Vagina (tissue), 2 donors: ENCODE results near the gene SLC49A3. TPM values are rescaled to one million over a fixed set of nuclear protein-coding genes. Genes with fewer than 3 reads are reported as not detected.

Experiments used
- DNase-seq, 2 donors: peaks; one replicate each; pipeline ENCODE4 v3.0.0-alpha.2; 2017; ENCODE audit errors: extremely low spot score in 2 of 2
- H3K27ac ChIP-seq: fragments of 200-600 bp; sonication (generic); one replicate; pipeline ENCODE4 v1.5.1; 2019
- H3K27me3 ChIP-seq: fragments of 200-600 bp; sonication (generic); one replicate; pipeline ENCODE4 v1.5.1; 2019
- H3K36me3 ChIP-seq, 2 donors: fragments of 200-600 bp; sonication (generic); one replicate each; pipeline ENCODE4 v1.5.1; 2017 to 2019
- H3K4me1 ChIP-seq: fragments of 200-600 bp; sonication (generic); one replicate; pipeline ENCODE4 v1.5.1; 2019
- H3K4me3 ChIP-seq, 2 donors: fragments of 200-600 bp; sonication (generic); 1 replicate in 1 of 2; 2 replicates in 1 of 2; pipeline ENCODE4 v1.5.1; 2016 to 2019
- H3K9me3 ChIP-seq: fragments of 200-600 bp; sonication (generic); one replicate; pipeline ENCODE4 v1.5.1; 2019
- CTCF ChIP-seq, 3 experiments: fragments of 450-650 bp in 2 of 3; fragments of 200-600 bp in 1 of 3; sonication (generic) in 1 of 3; IDR thresholded peaks; one replicate each; pipeline ENCODE4 v1.5.1; 2017 to 2019; ENCODE audit warnings: antibody characterized with exemption in 3 of 3, mild to moderate bottlenecking in 2 of 3, moderate library complexity in 2 of 3
- POLR2A ChIP-seq, 2 donors: fragments of 450-650 bp; IDR thresholded peaks; one replicate each; pipeline ENCODE4 v1.6.1; 2017; ENCODE audit warnings: antibody characterized with exemption in 2 of 2, mild to moderate bottlenecking in 2 of 2, moderate library complexity in 2 of 2
- POLR2AphosphoS5 ChIP-seq, 2 donors: sonication (generic); formaldehyde crosslinking; IDR thresholded peaks; one replicate each; pipeline ENCODE4 v1.9.0; 2017; ENCODE audit warnings: antibody characterized with exemption in 2 of 2, mild to moderate bottlenecking in 2 of 2, low read depth in 1 of 2; ENCODE audit not compliant: insufficient read depth in 1 of 2
- intact Hi-C: fragments of 100-400 bp; cut with DNase I; formaldehyde crosslinking; loops from one replicate; pipeline ENCODE4 v1.15.1; 2023
- total RNA-seq: library from RNA; depleted of rRNA; stranded (reverse); fragments of >200 nt; gene quantifications from one replicate; pipeline ENCODE4 v1.2.3, GENCODE V29; 2016

Gene SLC49A3
- total RNA-seq, 1 donor from 2014 or later = 11.0 TPM

- TF ChIP-seq CTCF (IDR thresholded peaks at IDR 0.05) (no peak), POLR2A (IDR thresholded peaks at IDR 0.05) (no peak), POLR2AphosphoS5 (IDR thresholded peaks at IDR 0.05; ENCODE audit: insufficient read depth in 1 of 2, low read depth in 1 of 2) (no peak)
- Histone ChIP-seq H3K27ac (no peak overlapping the region), H3K4me3 (no peak overlapping the region), H3K27me3 (no peaks in the 10 kb centered on the region), H3K36me3 (no peaks in the 10 kb centered on the region), H3K4me1 (no peaks in the 10 kb centered on the region), H3K9me3 (no peaks in the 10 kb centered on the region)
- no peak for DNase-seq
- intact Hi-C loops = no loop called here
These were observed 54.9 kb downstream of the SLC49A3 start for GRCh38 chr4:633976-634598.

- Histone ChIP-seq H3K9me3 (no peaks in the 10 kb centered on the region), H3K27me3 (no peaks in the 10 kb centered on the region), H3K4me3 (no peak overlapping the region), H3K4me1 (no peaks in the 10 kb centered on the region), H3K36me3 (no peaks in the 10 kb centered on the region), H3K27ac (no peak overlapping the region)
- DNase-seq = no peak
- intact Hi-C loops = no loop called here
- TF ChIP-seq POLR2AphosphoS5 (IDR thresholded peaks at IDR 0.05; ENCODE audit: insufficient read depth in 1 of 2, low read depth in 1 of 2) = no peak
- TF ChIP-seq CTCF (IDR thresholded peaks at IDR 0.05) = no peak
- no peak for TF ChIP-seq POLR2A (IDR thresholded peaks at IDR 0.05)
These were observed 55.5 kb downstream of the SLC49A3 start for GRCh38 chr4:633406-633805.

GRCh38 chr4:632926-633325 is 56.0 kb downstream of the SLC49A3 start:
- no peaks in the 10 kb centered on the region for H3K27me3 ChIP-seq
- no peak for TF ChIP-seq POLR2AphosphoS5 (IDR thresholded peaks at IDR 0.05; ENCODE audit: insufficient read depth in 1 of 2, low read depth in 1 of 2)
- TF ChIP-seq CTCF (IDR thresholded peaks at IDR 0.05) = no peak
- TF ChIP-seq POLR2A (IDR thresholded peaks at IDR 0.05) = no peak
- intact Hi-C loops = no loop called here

GRCh38 chr4:632196-632790 is 56.7 kb downstream of the SLC49A3 start:
- no peaks in the 10 kb centered on the region for H3K4me1 ChIP-seq
- no peak overlapping the region for H3K4me3 ChIP-seq
- no peak overlapping the region for H3K27ac ChIP-seq
- intact Hi-C loops = no loop called here
- no peak for TF ChIP-seq POLR2AphosphoS5 (IDR thresholded peaks at IDR 0.05; ENCODE audit: insufficient read depth in 1 of 2, low read depth in 1 of 2)
- no peak for TF ChIP-seq CTCF (IDR thresholded peaks at IDR 0.05)
- no peak for TF ChIP-seq POLR2A (IDR thresholded peaks at IDR 0.05)
- no peaks in the 10 kb centered on the region for H3K9me3 ChIP-seq
- H3K36me3 ChIP-seq = no peaks in the 10 kb centered on the region
- no peak for DNase-seq
- H3K27me3 ChIP-seq = no peaks in the 10 kb centered on the region

More at GRCh38 chr4:632926-633325, 56.0 kb downstream of the SLC49A3 start:
- Histone ChIP-seq H3K4me3 (no peak overlapping the region), H3K4me1 (no peaks in the 10 kb centered on the region), H3K36me3 (no peaks in the 10 kb centered on the region), H3K27ac (no peak overlapping the region), H3K9me3 (no peaks in the 10 kb centered on the region)
- DNase-seq = no peak

Other genes with a start within 250 kb of the SLC49A3 start
- gene ZNF721, start 190.0 kb downstream of the SLC49A3 start, total RNA-seq = 30.4 TPM
- gene PIGG, start 189.9 kb downstream of the SLC49A3 start, total RNA-seq = 71.9 TPM
- gene TMEM271, start 112.9 kb downstream of the SLC49A3 start, total RNA-seq = 0.25 TPM
- 4.2 TPM for gene PDE6B, start 63.6 kb downstream of the SLC49A3 start, total RNA-seq
- gene ATP5ME, start 14.9 kb downstream of the SLC49A3 start, total RNA-seq = 181 TPM
- 3.4 TPM for gene MYL5, start 14.6 kb downstream of the SLC49A3 start, total RNA-seq
- 64.8 TPM for gene PCGF3, start 16.7 kb upstream of the SLC49A3 start, total RNA-seq
- 0.98 TPM for gene CPLX1, start 137.0 kb upstream of the SLC49A3 start, total RNA-seq
- 89.1 TPM for gene GAK, start 243.2 kb upstream of the SLC49A3 start, total RNA-seq
- 56.5 TPM for gene TMEM175, start 243.3 kb upstream of the SLC49A3 start, total RNA-seq